ENCODE results near the gene CCDC186. TPM values are rescaled to one million over a fixed set of nuclear protein-coding genes. Genes with fewer than 3 reads are reported as not detected.

Gene CCDC186
- total and polyA plus RNA-seq, 10 donors = 3.0 to 48.6 (median 31.9) TPM

- Histone ChIP-seq H3K9me3 (no peaks in the 10 kb centered on the region), H3K4me3 (no peak overlapping the region), H3K4me1 (peaks cover 0 to 19% (median 0%) of the 10 kb centered on the region in 6 donors), H3K27ac (no peak overlapping the region), H3K36me3 (no peaks in the 10 kb centered on the region), H3K27me3 (replicated peaks in 1 of 7) (no peaks in the 10 kb centered on the region)
- DNase-seq = no peak
- intact Hi-C loops (cut with DNase I; ENCODE audit: low total_unique reads) = no loop called here
- no peak for TF ChIP-seq POLR2AphosphoS5 (IDR thresholded peaks at IDR 0.05)
- no peak for TF ChIP-seq POLR2A (IDR thresholded peaks at IDR 0.05)
- TF ChIP-seq CTCF (IDR thresholded peaks at IDR 0.05 in 8 of 11, conservative IDR thresholded peaks at IDR 0.05 in 3 of 11) = no peak
- WGBS, 5 donors = 83 to 93% (median 85%) methylated on average over 9 of the region's 9 CpGs
Measured at GRCh38 chr10:114183563-114183962, 9.6 kb upstream of the CCDC186 start.

- Histone ChIP-seq H3K9me3 (no peaks in the 10 kb centered on the region), H3K36me3 (no peaks in the 10 kb centered on the region), H3K27ac (peak overlapping the region in 1 of 8 donors; percentile 5), H3K4me3 (peak overlapping the region in 1 of 8 donors; percentile 19), H3K27me3 (replicated peaks in 1 of 7) (no peaks in the 10 kb centered on the region), H3K4me1 (peaks cover 0 to 19% (median 0%) of the 10 kb centered on the region in 6 donors)
- TF ChIP-seq POLR2AphosphoS5 (IDR thresholded peaks at IDR 0.05) (no peak), CTCF (IDR thresholded peaks at IDR 0.05 in 8 of 11, conservative IDR thresholded peaks at IDR 0.05 in 3 of 11) (no peak)
- no peak for DNase-seq
- 12 to 21% (median 15%) methylated on average over 5 of the region's 5 CpGs for WGBS, 5 donors
- intact Hi-C loops (cut with DNase I; ENCODE audit: low total_unique reads) = no loop called here
Measured at GRCh38 chr10:114181971-114182370, 8.0 kb upstream of the CCDC186 start.

GRCh38 chr10:114180937-114181336 lies 6.9 kb upstream of the CCDC186 start:
- DNase-seq = no peak

GRCh38 chr10:114179747-114180146 lies 5.7 kb upstream of the CCDC186 start:
- H3K27me3 ChIP-seq (replicated peaks in 1 of 7) = no peaks in the 10 kb centered on the region
- peaks cover 0 to 29% (median 6%) of the 10 kb centered on the region in 6 donors for H3K4me1 ChIP-seq
- no peak for DNase-seq
- WGBS, 5 donors = 56 to 81% (median 67%) methylated on average over 8 of the region's 8 CpGs
- no peak for TF ChIP-seq POLR2AphosphoS5 (IDR thresholded peaks at IDR 0.05)
- TF ChIP-seq CTCF (IDR thresholded peaks at IDR 0.05 in 8 of 11, conservative IDR thresholded peaks at IDR 0.05 in 3 of 11) = no peak
- TF ChIP-seq POLR2A (IDR thresholded peaks at IDR 0.05) = no peak
- peak overlapping the region in 5 of 8 donors; percentile 24 to 60 (median 35) for H3K27ac ChIP-seq
- peak overlapping the region in 1 of 8 donors; percentile 5 for H3K4me3 ChIP-seq
- no peaks in the 10 kb centered on the region for H3K36me3 ChIP-seq
- intact Hi-C loops (cut with DNase I; ENCODE audit: low total_unique reads) = no loop called here
- H3K9me3 ChIP-seq = no peaks in the 10 kb centered on the region

More at GRCh38 chr10:114180937-114181336, 6.9 kb upstream of the CCDC186 start:
- H3K9me3 ChIP-seq = no peaks in the 10 kb centered on the region
- no peaks in the 10 kb centered on the region for H3K27me3 ChIP-seq (replicated peaks in 1 of 7)
- H3K4me1 ChIP-seq = peaks cover 0 to 19% (median 0%) of the 10 kb centered on the region in 6 donors
- no peak overlapping the region for H3K4me3 ChIP-seq
- intact Hi-C loops (cut with DNase I; ENCODE audit: low total_unique reads) = no loop called here
- H3K27ac ChIP-seq = peak overlapping the region in 1 of 8 donors; percentile 60
- WGBS, 5 donors = 78 to 88% (median 81%) methylated on average over 3 of the region's 3 CpGs
- TF ChIP-seq POLR2A (IDR thresholded peaks at IDR 0.05) (no peak), CTCF (IDR thresholded peaks at IDR 0.05 in 8 of 11, conservative IDR thresholded peaks at IDR 0.05 in 3 of 11) (no peak), POLR2AphosphoS5 (IDR thresholded peaks at IDR 0.05) (no peak)
- no peaks in the 10 kb centered on the region for H3K36me3 ChIP-seq
